Neural cell (in vitro differentiated cells): ENCODE measurements around the gene COL23A1.

Experiments
- EZH2 ChIP-seq: fragments of 200-600, 300-800 bp; shearing (Covaris generic), sonication (generic); IDR thresholded peaks from 2 replicates; pipeline ENCODE4 v1.6.1; 2014; ENCODE audit warnings: antibody characterized with exemption, low read length, borderline replicate concordance, mild to moderate bottlenecking; ENCODE audit not compliant: insufficient read depth, poor library complexity, severe bottlenecking
- MXI1 ChIP-seq: fragments of 450-650 bp; conservative IDR thresholded peaks from 2 replicates; pipeline ENCODE4 v1.6.1; 2014; ENCODE audit warnings: antibody characterized with exemption, mild to moderate bottlenecking; ENCODE audit not compliant: poor library complexity, severe bottlenecking
- SMC3 ChIP-seq: fragments of 450-650 bp; conservative IDR thresholded peaks from 2 replicates; pipeline ENCODE4 v1.6.1; 2014; ENCODE audit warnings: antibody characterized with exemption, mild to moderate bottlenecking, moderate library complexity; ENCODE audit not compliant: poor library complexity
- TAF1 ChIP-seq: IDR thresholded peaks from 2 replicates; pipeline ENCODE4 v1.6.1; 2012; ENCODE audit warnings: low read depth
- TF ChIP-seq, protein P1 (sequence below): fragments of 450-650 bp; IDR thresholded peaks from 2 replicates; pipeline ENCODE4 v1.5.1; 2014; ENCODE audit warnings: antibody characterized with exemption, mild to moderate bottlenecking, moderate library complexity; ENCODE audit not compliant: poor library complexity, severe bottlenecking

DNA sequence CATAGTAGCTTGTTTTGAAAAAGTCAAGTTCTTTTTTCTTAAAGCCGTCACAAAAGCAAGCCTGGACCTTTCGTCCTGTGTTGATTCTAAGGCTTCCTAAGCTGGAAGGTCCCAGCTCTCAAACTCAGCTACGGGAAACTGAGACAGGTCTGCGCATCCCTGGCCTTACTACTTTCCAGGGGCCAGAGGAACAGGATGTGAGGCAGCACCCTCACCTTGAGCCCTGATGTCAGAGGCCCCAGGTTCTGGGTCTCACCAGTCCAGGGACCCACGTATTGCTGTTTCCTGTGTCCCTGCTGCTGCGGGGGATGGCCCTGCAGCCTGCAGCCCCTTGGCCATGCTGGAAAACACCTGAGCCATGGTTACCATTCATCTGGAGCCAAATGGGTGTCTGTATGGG is 123.9 kb downstream of the COL23A1 start:
- TF ChIP-seq, protein P1, sequence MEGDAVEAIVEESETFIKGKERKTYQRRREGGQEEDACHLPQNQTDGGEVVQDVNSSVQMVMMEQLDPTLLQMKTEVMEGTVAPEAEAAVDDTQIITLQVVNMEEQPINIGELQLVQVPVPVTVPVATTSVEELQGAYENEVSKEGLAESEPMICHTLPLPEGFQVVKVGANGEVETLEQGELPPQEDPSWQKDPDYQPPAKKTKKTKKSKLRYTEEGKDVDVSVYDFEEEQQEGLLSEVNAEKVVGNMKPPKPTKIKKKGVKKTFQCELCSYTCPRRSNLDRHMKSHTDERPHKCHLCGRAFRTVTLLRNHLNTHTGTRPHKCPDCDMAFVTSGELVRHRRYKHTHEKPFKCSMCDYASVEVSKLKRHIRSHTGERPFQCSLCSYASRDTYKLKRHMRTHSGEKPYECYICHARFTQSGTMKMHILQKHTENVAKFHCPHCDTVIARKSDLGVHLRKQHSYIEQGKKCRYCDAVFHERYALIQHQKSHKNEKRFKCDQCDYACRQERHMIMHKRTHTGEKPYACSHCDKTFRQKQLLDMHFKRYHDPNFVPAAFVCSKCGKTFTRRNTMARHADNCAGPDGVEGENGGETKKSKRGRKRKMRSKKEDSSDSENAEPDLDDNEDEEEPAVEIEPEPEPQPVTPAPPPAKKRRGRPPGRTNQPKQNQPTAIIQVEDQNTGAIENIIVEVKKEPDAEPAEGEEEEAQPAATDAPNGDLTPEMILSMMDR, result no peak
- TF ChIP-seq TAF1 (no peak), EZH2 (no peak), SMC3 (no peak), MXI1 (no peak)
